CD14-positive monocyte (primary cell): ENCODE measurements around the gene PLXNA4. TPM values are rescaled to one million over a fixed set of nuclear protein-coding genes. Genes with fewer than 3 reads are reported as not detected.

Experiments
- DNase-seq, 3 donors: peaks; one replicate each; pipeline ENCODE4 v3.0.0-alpha.2; 2011 to 2022
- H2AFZ ChIP-seq: 2 replicates; pipeline ENCODE4 v1.6.0; 2012; ENCODE audit warnings: mild to moderate bottlenecking, low read depth, low read length, inconsistent platforms; ENCODE audit not compliant: insufficient read depth, poor library complexity, severe bottlenecking
- H3K27ac ChIP-seq, 2 donors: 1 replicate in 1 of 2; 2 replicates in 1 of 2; pipeline ENCODE4 v1.5.1; 2012 to 2013; ENCODE audit warnings: low read length in 2 of 2, control low read depth in 1 of 2, inconsistent platforms in 1 of 2, low read depth in 1 of 2, mild to moderate bottlenecking in 1 of 2
- H3K27me3 ChIP-seq, 2 donors: one replicate each; pipeline versions ENCODE4 v1.6.0 to v1.6.1; 2011 to 2013; ENCODE audit warnings: low read length in 2 of 2; ENCODE audit not compliant: control insufficient read depth in 2 of 2, insufficient read depth in 2 of 2
- H3K36me3 ChIP-seq, 2 donors: replicated peaks in 1 of 2; 1 replicate in 1 of 2; 2 replicates in 1 of 2; pipeline versions ENCODE4 v1.5.1 to v1.6.1; 2012 to 2013; ENCODE audit warnings: low read length in 2 of 2, control low read depth in 1 of 2, inconsistent platforms in 1 of 2, mild to moderate bottlenecking in 1 of 2; ENCODE audit not compliant: insufficient read depth in 2 of 2, control insufficient read depth in 1 of 2
- H3K4me1 ChIP-seq, 2 donors: 1 replicate in 1 of 2; 2 replicates in 1 of 2; pipeline versions ENCODE4 v1.5.1 to v1.6.1; 2012 to 2013; ENCODE audit warnings: low read length in 2 of 2, control low read depth in 1 of 2, inconsistent platforms in 1 of 2, mild to moderate bottlenecking in 1 of 2, moderate library complexity in 1 of 2; ENCODE audit not compliant: insufficient read depth in 2 of 2, control insufficient read depth in 1 of 2
- H3K4me2 ChIP-seq: replicated peaks from 2 replicates; pipeline ENCODE3; 2012; ENCODE audit warnings: low read length, moderate library complexity, mild to moderate bottlenecking; ENCODE audit not compliant: poor library complexity, severe bottlenecking; ENCODE audit errors: extremely low read depth
- H3K4me3 ChIP-seq, 3 experiments: fragments of 200-600 bp in 1 of 3; sonication (generic) in 1 of 3; replicated peaks in 1 of 3; 1 replicate in 2 of 3; 2 replicates in 1 of 3; pipeline ENCODE4 v1.5.1; 2011 to 2013; ENCODE audit warnings: low read length in 3 of 3, mild to moderate bottlenecking in 3 of 3, control low read depth in 2 of 3, low read depth in 2 of 3, inconsistent platforms in 1 of 3, moderate library complexity in 1 of 3
- H3K79me2 ChIP-seq: 2 replicates; pipeline ENCODE4 v1.6.0; 2012; ENCODE audit warnings: mild to moderate bottlenecking, control low read depth, inconsistent platforms, low read length, moderate library complexity; ENCODE audit not compliant: insufficient read depth
- H3K9ac ChIP-seq: 2 replicates; pipeline ENCODE4 v1.6.0; 2017; ENCODE audit warnings: low read length, mild to moderate bottlenecking; ENCODE audit not compliant: insufficient read depth, poor library complexity, severe bottlenecking
- H3K9me3 ChIP-seq, 2 donors: replicated peaks in 1 of 2; 1 replicate in 1 of 2; 2 replicates in 1 of 2; pipeline versions ENCODE4 v1.5.1 to v1.6.1; 2012 to 2013; ENCODE audit warnings: low read length in 2 of 2, control low read depth in 1 of 2; ENCODE audit not compliant: control insufficient read depth in 1 of 2, insufficient read depth in 1 of 2
- H4K20me1 ChIP-seq: 2 replicates; pipeline ENCODE4 v1.6.0; 2012; ENCODE audit warnings: mild to moderate bottlenecking, low read length, control low read depth, moderate library complexity; ENCODE audit not compliant: insufficient read depth
- H3K27ac Mint-ChIP-seq, 7 donors: one replicate each; pipeline ENCODE4 v1.8.0; 2020; ENCODE audit warnings: mild to moderate bottlenecking in 7 of 7, mixed read lengths in 7 of 7, moderate library complexity in 6 of 7, inconsistent platforms in 2 of 7
- H3K27me3 Mint-ChIP-seq, 3 donors: one replicate each; pipeline ENCODE4 v1.8.0; 2021 to 2022; ENCODE audit warnings: low read depth in 3 of 3, mild to moderate bottlenecking in 3 of 3, mixed read lengths in 3 of 3, moderate library complexity in 3 of 3, inconsistent platforms in 1 of 3
- H3K36me3 Mint-ChIP-seq, 2 donors: one replicate each; pipeline ENCODE4 v1.8.0; 2020; ENCODE audit warnings: mixed read lengths in 2 of 2, inconsistent platforms in 1 of 2, mild to moderate bottlenecking in 1 of 2
- H3K4me1 Mint-ChIP-seq: one replicate; pipeline ENCODE4 v1.8.0; 2020; ENCODE audit warnings: mild to moderate bottlenecking, mixed read lengths
- H3K4me3 Mint-ChIP-seq, 2 donors: one replicate each; pipeline ENCODE4 v1.8.0; 2020; ENCODE audit warnings: mild to moderate bottlenecking in 2 of 2, mixed read lengths in 2 of 2, moderate library complexity in 1 of 2
- H3K9me3 Mint-ChIP-seq, 7 donors: one replicate each; pipeline ENCODE4 v1.8.0; 2020 to 2022; ENCODE audit warnings: mixed read lengths in 7 of 7, mild to moderate bottlenecking in 6 of 7, moderate library complexity in 6 of 7, inconsistent platforms in 2 of 7
- CTCF ChIP-seq: fragments of 200-600 bp; IDR thresholded peaks from one replicate; pipeline ENCODE4 v1.8.0; 2022; ENCODE audit warnings: antibody characterized with exemption, mild to moderate bottlenecking
- WGBS: methylation state at CpG from one replicate; pipeline ENCODE4 v1.1.5; 2013; ENCODE audit warnings: missing lambda C conversion rate; ENCODE audit not compliant: insufficient coverage; 5-methylcytosine and 5-hydroxymethylcytosine counted together
- intact Hi-C, 2 donors: fragments of 100-400 bp; cut with micrococcal nuclease; formaldehyde crosslinking; loops; one replicate each; pipeline versions ENCODE4 v1.15.0 to v1.15.1; 2023
- polyA plus RNA-seq, 3 donors: library from polyadenylated mRNA; depleted of rRNA in 1 of 3; unstranded in 2 of 3; stranded (reverse) in 1 of 3; fragments of 300-500 nt in 2 of 3; fragments of >200 nt in 1 of 3; fragmentation: Illumina TruSeq in 2 of 3; gene quantifications; 1 replicate in 2 of 3; 2 replicates in 1 of 3; pipeline ENCODE4 v1.2.3, GENCODE V29; 2012 to 2021

The PLXNA4 gene
- polyA plus RNA-seq, 3 donors = not detected

GRCh38 chr7:132404261-132404660 is 172.0 kb downstream of the PLXNA4 start:
- H2AFZ ChIP-seq = no peak overlapping the region
- intact Hi-C loops = no loop called here
- no peak overlapping the region for H3K27ac ChIP-seq
- Mint-ChIP-seq H3K4me3 (no peak overlapping the region), H3K27me3 (peaks cover 0 to 2% (median 2%) of the 10 kb centered on the region in 3 donors), H3K9me3 (no peaks in the 10 kb centered on the region), H3K27ac (no peak overlapping the region), H3K36me3 (no peaks in the 10 kb centered on the region), H3K4me1 (no peaks in the 10 kb centered on the region)
- H4K20me1 ChIP-seq = no peaks in the 10 kb centered on the region
- H3K4me1 ChIP-seq = no peaks in the 10 kb centered on the region
- no peaks in the 10 kb centered on the region for H3K27me3 ChIP-seq
- TF ChIP-seq CTCF = no peak
- WGBS = 92% methylated on average over 2 of the region's 3 CpGs
- no peak overlapping the region for H3K4me3 ChIP-seq
- H3K36me3 ChIP-seq = no peaks in the 10 kb centered on the region
- H3K9me3 ChIP-seq = no peaks in the 10 kb centered on the region
- H3K9ac ChIP-seq = no peak overlapping the region
- no peak overlapping the region for H3K4me2 ChIP-seq
- H3K79me2 ChIP-seq = no peaks in the 10 kb centered on the region
- DNase-seq = no peak

- Mint-ChIP-seq H3K9me3 (no peaks in the 10 kb centered on the region), H3K27me3 (peaks cover 0 to 2% (median 2%) of the 10 kb centered on the region in 3 donors), H3K4me3 (peak overlapping the region in 1 of 2 donors; percentile 33), H3K4me1 (no peaks in the 10 kb centered on the region), H3K36me3 (no peaks in the 10 kb centered on the region), H3K27ac (no peak overlapping the region)
- no peak overlapping the region for H3K27ac ChIP-seq
- no peak for DNase-seq
- no peaks in the 10 kb centered on the region for H3K79me2 ChIP-seq
- H3K4me3 ChIP-seq = no peak overlapping the region
- no peaks in the 10 kb centered on the region for H4K20me1 ChIP-seq
- H3K27me3 ChIP-seq = no peaks in the 10 kb centered on the region
- intact Hi-C loops = no loop called here
- no peak for TF ChIP-seq CTCF
- no peaks in the 10 kb centered on the region for H3K36me3 ChIP-seq
- 50% methylated on average over 8 of the region's 11 CpGs for WGBS
- H2AFZ ChIP-seq = peak overlapping the region; percentile 4
- no peak overlapping the region for H3K9ac ChIP-seq
- H3K4me1 ChIP-seq = no peaks in the 10 kb centered on the region
- H3K4me2 ChIP-seq = no peak overlapping the region
- no peaks in the 10 kb centered on the region for H3K9me3 ChIP-seq
These were observed 172.7 kb downstream of the PLXNA4 start for GRCh38 chr7:132403465-132404110.
